Measurements from ENCODE around the gene STK36.

Gene STK36, protein sequence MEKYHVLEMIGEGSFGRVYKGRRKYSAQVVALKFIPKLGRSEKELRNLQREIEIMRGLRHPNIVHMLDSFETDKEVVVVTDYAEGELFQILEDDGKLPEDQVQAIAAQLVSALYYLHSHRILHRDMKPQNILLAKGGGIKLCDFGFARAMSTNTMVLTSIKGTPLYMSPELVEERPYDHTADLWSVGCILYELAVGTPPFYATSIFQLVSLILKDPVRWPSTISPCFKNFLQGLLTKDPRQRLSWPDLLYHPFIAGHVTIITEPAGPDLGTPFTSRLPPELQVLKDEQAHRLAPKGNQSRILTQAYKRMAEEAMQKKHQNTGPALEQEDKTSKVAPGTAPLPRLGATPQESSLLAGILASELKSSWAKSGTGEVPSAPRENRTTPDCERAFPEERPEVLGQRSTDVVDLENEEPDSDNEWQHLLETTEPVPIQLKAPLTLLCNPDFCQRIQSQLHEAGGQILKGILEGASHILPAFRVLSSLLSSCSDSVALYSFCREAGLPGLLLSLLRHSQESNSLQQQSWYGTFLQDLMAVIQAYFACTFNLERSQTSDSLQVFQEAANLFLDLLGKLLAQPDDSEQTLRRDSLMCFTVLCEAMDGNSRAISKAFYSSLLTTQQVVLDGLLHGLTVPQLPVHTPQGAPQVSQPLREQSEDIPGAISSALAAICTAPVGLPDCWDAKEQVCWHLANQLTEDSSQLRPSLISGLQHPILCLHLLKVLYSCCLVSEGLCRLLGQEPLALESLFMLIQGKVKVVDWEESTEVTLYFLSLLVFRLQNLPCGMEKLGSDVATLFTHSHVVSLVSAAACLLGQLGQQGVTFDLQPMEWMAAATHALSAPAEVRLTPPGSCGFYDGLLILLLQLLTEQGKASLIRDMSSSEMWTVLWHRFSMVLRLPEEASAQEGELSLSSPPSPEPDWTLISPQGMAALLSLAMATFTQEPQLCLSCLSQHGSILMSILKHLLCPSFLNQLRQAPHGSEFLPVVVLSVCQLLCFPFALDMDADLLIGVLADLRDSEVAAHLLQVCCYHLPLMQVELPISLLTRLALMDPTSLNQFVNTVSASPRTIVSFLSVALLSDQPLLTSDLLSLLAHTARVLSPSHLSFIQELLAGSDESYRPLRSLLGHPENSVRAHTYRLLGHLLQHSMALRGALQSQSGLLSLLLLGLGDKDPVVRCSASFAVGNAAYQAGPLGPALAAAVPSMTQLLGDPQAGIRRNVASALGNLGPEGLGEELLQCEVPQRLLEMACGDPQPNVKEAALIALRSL (N-terminal part only)

DNA sequence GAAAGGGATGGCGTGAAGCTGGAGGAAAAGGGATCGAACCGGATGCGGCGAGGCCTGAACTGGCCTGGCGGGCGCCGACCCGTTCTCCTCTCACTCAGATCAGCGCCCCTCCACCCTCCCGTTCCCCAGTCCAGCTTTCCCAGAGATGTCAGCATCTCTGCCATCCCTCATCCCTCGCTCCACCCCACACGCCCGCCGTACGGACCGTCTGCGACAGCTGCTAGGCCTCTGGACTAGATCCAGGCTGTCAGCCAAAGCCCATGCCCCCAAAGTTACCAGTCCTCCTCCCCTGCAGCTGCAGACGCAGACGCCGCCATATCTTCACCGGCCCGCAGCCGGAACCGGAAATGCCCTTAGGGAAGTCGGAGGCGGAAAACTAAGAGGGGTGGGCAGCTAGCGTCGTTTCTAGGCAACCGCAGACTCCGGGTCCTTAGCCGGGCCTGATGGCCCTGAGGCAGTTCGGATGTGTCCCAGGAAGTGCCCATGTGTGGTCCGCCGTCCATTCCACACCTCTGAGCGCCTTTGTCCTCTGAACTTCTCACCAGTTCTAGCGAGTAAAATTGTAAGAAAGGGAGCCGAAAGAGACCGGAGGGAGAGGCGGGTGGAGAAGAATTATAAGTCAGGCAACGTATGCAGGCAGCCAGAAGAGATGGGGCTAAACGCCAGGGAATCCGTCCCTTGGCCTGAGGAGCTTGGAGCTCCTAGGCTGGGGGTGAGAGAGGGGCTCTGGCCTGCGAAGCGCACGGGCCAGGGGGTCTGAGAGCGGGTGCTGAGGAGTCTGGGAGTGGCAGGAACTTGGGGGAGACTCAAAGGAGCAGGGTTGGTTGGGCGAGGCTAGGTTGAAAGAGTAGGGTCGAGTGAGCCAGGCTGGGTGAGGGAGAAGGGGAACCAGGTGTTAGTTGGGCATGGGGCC, at the start of gene STK36, which contains the start of gene RNF25:
TSS of gene STK36 (plus strand) at position 433 of the 913 bp plus-strand sequence. CDS start 744 bp downstream, outside the sequence.
TSS of gene RNF25 (minus strand) at position 349 of the 913 bp plus-strand sequence. CDS start at position 317, 32 bp downstream.
- peak; percentile 91 for DNase-seq

DNA sequence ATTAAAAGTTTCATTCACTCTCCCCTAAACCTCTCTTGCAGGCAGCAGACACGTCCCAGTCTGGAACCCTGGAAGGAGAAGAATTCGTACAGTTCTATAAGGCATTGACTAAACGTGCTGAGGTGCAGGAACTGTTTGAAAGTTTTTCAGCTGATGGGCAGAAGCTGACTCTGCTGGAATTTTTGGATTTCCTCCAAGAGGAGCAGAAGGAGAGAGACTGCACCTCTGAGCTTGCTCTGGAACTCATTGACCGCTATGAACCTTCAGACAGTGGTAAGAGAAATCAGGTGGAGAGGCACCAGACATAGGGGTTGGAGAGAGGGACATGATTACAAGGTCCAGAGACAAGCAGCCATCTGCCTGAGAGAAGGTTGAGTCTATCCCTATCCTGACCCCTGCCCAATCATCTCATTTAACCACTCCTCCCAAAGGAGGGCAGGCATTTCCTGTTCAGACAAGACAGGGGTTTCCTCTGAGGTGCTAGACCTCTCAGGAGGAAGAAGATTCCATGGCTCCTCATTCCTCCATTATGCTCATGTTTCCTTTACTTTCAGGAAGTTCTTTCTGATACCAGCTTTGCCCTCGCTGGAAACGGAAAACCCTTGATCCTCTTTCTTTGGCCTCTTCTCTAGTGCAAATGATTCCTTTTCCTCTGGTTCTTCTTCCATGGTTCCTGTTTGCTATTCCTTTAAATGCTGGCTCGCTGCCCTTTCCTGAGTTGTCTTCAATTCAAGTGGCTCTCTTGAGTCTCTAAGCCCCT, 49.1 kb upstream of the STK36 start:
- no peak for DNase-seq

DNA sequence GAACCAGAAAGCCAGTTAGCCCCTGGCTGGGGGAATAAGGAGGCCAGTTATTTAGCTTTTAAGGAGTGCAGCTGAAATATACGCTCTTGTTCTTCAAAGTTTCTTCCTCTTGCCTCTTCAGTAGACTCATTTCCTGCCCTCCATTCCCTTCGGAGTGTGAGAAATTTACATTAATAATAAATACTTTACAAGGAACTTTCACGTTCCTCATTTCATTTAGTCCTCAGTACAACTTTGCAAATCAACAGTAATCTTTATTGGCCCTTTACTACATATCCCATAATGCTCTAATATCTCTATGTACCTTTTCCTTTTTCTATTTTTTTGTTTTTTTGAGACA, 48.5 kb upstream of the STK36 start:
- no peak for DNase-seq

DNA sequence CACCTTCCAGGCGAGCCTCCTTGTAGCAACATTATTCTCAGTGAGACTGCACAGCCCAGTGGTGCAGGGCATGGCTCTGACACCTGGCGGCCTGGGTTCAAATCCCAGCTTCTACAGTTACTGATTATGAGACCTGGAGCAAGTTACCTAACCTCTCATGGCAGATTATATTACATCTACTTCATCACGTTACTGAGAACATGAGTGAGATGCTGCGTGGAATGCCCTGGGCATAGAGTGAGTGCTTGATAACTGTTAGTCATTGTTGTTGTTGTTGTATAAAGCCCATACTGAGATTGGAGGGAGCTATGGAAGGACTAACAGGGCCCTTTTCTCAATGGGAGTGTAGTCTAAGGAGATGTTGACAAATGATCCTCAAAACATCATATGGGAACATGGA, 45.5 kb upstream of the STK36 start:
- no peak for DNase-seq

DNA sequence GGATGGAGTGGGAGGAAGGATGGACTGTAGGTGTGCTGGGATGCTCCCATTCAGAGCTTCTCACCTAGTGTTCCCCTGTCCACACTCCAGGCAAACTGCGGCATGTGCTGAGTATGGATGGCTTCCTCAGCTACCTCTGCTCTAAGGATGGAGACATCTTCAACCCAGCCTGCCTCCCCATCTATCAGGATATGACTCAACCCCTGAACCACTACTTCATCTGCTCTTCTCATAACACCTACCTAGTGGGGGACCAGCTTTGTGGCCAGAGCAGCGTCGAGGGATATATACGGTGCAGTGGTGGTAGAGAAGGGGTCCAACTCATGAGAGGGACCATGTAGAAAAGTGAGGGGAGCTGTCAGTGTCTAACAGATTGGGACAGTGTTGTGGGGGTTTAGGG, 43.9 kb upstream of the STK36 start:
- DNase-seq: no peak

DNA sequence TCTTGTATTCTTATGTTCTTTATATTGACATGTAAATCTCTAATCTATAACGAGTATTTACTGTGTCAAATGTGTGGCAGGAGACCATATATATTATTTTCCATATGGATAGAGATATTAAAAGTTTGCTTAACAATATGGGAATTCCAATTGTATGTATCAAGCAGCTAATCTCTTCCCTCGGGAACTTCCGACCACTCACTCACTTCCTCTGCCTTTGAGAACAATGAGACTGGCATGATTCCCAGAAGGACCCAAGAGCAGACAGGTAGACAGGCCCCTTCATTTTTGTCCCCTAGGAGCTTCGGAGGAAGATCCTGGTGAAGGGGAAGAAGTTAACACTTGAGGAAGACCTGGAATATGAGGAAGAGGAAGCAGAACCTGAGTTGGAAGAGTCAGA, 40.0 kb upstream of the STK36 start:
- no peak for DNase-seq

DNA sequence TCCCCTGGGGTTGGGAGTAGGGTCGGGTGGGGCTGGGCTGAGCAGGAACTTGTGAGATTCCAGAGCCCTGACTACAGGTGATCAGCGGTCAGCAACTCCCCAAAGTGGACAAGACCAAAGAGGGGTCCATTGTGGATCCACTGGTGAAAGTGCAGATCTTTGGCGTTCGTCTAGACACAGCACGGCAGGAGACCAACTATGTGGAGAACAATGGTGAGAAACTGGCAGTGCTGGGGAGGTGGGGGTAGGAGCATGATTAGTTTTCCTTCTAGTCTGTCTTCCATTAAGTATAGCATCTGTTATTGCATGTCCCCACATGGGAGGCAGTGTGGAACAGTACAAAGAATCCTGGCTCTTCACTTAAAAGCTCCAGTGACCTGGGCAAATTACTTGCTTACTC, 36.2 kb upstream of the STK36 start:
- DNase-seq: no peak

DNA sequence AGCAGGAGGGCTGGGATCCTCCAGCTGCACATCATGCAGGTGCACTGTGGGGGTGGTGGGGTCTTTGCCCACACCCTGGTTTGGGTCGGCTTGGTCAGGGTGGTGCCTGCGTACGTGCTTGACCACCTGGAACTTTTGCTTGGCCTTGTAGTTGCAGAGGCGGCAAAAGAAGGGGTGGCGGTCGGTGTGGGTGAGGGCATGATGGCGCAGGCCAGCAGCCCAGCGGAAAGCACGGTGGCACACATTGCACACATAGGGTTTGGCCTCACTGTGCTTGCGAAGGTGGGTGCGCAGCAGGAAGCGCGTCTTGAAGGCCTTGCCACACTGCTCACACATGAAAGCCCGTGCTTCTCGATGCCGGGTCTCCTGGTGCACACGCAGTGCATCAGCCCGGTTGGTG, 33.5 kb upstream of the STK36 start:
- no peak for DNase-seq

DNA sequence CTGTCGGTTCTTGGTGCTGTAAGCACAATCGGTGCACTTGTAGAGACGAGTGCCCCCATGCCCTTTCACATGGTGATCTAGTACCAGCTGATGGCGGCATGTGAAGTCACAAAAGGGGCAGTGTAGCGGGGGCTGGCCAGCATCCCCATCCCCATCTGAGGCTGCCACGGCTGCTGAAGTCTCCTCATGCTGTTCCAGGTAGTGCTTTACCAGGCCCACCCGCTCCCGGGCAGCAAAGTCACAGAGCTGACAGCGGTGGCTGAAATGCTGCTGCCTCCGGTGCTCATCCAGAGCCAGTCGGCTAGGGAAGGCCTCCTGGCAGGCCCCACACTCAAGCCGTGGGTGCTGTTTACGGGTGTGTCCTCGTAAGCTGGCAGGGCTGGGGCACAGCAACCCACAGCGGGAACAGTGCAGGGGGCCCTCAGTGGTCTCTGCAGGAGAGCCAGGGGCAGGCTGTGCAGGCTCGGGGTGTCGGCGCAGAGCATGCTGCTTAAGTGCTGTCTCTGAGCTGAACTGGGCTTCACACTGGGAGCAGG, 29.7 kb upstream of the STK36 start:
- no peak for DNase-seq

DNA sequence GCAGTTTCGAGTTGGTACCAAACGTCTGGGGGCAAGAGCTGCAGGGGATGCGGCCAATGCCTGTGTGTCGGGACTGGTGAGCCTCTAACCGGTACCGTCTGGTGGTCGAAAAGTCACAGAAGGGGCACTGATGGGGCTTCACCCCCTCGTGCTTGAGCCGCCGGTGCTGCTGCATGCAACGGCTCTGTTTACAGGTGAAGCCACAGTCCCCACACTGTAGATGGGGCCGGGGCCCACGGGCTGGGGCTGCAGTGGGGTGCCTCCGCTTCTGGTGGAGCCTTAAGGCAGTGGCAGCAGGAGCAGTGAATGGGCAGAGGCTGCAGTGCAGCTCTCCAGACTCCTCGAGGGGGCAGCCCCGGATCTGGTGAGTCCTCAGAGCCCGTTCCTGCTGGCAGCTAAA, 29.1 kb upstream of the STK36 start:
- no peak for DNase-seq

DNA sequence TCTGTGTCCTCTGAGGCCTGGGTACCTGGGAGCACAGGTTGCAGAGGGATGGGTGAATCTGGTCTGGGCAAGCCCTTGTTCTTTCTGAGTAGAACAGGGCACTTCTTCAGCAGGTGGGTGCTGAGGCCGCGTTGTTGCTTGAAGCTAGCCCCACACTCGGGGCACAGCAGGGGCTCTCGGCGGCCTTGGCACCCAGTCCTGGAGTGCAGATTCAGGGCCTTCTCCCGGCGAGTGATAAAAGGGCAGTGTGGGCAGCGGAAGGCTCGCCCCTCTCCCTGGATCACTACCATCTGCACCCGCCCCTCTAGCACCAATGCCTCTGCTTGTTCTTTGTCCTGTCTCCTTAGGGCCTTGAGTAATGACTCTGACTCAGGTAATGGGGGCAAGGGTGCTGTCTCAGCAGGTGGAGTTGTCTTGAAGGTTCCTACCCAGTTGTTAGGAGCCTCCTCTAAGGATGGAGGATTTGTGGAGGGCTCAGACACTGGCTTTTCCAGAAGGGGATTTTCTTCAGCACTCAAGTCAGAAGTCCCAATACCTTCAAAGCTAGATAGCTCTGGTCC, 28.1 kb upstream of the STK36 start:
- DNase-seq: no peak

DNA sequence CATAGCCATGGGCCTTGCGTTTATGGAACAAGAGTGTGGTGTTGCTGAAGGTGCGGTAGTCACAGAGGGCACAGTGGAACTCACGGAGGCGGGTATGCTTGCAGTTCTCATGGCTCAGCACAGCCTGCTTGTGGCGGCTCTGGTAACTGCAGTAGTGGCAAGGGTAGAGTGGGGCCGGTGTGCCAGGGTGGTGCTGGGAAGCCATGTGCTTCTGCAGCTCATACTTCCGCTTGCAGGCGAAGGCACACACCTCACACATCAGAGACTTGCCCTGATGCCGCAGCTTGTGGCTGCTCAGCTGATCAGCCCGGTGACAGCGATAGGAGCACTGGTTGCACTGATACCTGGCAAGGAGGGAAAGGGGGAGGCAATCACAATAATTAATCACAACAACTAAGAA, 27.2 kb upstream of the STK36 start:
- no peak for DNase-seq

DNA sequence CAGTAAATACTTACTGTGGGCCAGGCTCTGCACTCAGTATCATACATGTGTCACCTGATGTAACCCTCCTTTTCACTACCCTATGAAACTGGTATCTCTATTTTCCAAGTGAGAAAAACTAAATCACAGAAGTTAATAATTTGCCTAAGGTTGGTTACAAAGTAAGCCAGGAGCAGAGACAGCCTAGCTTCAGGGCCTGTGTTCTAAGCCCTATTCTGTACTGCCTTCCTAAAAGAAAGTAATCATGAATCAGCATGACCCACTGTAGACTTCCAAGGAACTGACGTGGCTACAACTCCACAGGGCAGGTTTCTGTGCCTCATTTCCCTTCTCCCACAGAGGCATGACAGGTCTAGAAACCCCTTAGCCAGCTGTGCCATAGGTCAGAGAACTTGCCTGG, 26.8 kb upstream of the STK36 start:
- no peak for DNase-seq

DNA sequence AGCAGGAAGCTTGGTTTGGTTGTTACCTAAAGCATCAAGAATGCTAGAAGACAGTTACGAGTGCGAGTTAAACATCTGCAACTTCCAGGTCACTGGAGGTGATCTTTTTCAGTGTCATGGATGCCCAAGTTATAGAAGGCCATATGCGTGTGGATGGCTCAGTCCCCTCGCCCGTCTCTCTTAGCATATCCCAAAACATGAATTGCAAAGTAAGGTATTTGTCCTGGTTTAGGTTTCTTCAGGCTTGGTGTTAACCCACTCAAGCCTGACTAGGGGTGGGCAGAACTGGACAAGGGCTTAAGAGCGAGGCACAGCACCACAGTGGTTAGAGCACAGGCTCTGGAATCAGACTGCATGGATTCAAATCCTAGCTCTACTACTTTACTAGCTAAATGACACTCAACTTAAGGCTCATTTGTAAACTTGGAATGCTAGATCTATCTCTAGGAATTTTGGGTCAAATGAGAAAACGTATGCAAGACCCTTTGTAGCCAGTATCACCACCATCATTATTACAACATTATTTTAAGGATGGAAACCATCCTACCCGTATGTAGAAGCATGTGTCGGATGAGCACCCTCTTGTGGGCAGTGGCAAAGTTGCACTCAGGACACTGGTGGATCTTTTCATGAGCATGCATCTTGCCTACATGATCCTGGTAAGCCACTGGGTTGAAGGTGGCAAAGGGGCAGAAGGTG, 23.6 kb upstream of the STK36 start:
- peak; percentile 55 for DNase-seq

DNA sequence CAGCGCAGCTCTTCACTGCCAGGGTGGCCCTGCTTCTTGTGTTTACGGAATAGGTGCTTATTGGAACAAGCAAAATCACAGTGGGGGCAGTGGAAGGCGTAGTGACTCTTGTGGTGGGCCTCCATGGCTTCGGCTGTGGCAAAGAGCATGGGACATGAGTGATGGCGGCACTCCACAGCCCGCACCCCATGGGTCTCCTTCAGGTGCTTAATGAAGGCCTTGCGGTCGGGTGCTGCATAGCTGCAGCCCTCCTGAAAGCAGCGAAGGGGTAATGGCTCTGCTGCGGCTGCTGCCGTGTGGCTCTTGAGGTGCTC, 23.1 kb upstream of the STK36 start:
- no peak for DNase-seq

DNA sequence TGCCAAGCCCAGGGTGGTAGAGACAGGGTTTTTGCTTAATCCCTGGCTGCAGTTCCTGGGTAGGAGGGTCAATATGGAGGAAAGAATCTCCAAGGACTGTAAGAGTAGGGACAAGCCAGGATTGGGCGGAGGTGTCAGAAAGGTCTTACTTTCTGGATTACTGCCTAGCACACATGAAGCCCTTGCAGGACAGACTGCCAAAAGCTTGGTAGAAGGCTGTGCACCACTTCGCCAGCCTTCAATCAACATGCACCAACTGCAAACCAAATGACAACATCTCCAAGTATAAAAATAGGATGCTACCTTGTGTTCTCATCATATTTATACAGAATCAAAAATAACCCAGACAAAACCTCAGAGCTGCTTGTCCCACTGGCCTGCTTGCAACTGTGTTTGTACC, 16.1 kb upstream of the STK36 start:
- DNase-seq: no peak

DNA sequence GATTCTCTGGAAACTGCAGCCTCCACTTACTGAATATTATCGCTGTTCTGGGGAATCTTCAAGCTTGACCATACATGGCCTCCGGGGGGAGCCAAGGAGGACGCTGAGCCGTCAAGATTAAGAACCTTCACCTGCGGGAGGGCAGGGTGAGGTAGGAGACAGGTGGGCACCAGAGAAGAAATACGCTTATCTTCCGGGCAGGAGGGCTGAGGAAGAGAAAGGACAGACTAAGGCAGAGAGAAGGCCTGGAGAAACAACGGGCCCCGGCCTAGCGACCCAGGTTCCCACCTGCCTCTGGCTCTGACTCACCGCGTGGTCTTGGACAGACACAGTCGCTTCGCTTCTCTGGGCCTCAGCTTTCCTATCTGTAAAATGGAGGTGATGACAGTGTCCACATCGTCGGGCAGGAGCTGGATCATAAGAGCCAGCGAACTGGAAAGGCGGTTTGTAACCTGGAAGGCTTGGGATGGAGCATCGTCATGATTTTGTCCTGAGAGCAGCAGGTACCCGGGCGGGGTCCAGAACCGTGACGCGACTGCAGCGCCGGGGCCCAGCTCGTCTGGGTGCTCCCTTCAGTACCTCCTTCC, 13.1 kb upstream of the STK36 start:
- no peak for DNase-seq

DNA sequence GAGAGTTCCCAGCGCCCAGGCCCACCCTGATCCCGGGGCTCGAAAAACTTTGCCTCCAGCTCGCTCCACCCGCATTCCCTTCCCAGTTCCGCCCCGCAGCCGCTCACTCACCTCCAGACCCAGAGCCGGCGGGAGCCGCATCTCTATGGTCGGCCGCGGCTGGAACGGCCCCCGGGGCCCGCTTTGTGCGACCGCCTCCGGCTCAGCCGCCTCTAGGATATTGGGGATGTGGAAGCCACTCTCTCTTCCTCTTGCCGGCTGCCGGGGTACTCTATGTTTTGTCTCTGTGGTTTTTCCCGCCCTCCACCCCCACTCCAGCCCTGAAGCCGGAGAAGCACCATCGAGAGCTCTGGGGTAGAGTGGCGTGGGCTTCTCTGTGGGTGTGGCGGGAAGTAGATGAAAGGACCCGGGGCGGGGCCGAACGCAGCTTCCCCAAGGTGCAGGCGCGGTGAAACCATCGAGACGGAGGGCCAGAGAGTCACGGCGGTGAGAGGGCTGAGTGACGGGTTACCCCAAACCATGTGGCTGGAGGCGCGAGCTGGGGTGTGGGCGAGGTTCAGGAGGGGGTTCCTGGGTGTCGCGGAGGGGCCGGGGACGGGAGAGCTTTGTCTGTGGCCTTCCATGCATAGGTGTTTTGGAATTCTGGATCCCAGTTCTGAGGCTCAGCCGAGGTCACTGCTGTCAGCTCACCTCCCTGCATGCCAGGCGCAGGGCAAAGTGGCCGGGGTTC, 12.5 kb upstream of the STK36 start, which contains the start of the genes BCS1L and ZNF142:
TSS of gene BCS1L (plus strand) at position 426 of the 730 bp plus-strand sequence. CDS start 1,305 bp downstream, outside the sequence.
TSS of gene ZNF142 (minus strand) at position 366 of the 730 bp plus-strand sequence. CDS start 3,194 bp downstream, outside the sequence.
- DNase-seq: peak; percentile 95

DNA sequence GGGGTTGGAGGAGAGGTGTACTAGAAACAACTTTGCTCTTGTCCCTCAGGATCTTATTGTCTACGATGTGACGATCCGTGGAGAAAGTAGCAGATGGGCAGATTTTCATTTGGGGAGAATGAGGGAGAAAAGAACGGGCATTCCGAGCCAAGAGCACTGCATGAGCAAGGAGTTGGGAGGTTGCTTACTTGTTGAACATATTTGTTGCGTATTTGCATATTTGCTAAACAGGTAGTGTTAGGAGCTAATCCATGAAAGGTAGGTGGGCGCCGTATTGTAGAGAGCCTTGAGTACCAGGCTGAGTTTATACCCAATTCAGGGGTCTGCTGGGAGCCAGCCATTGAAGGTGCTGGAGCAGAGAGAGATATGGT, 11.9 kb upstream of the STK36 start:
- no peak for DNase-seq
